Hematopoietic multipotent progenitor cell treated with erythropoietin and hydrocortisone succinate and interleukin-3 and kit ligand, for 6 days (in vitro differentiated cells): ENCODE results near the gene SFT2D1.

Experiments used
- DNase-seq: peaks from one replicate; pipeline ENCODE4 v3.0.0-alpha.2; 2015

SFT2D1 gene

GRCh38 chr6:166275714-166276166 lies 66.6 kb downstream of the SFT2D1 start:
- DNase-seq = peak; percentile 71

- no peak for DNase-seq
These were observed 67.5 kb downstream of the SFT2D1 start for GRCh38 chr6:166274739-166275370.

- DNase-seq = no peak
These were observed 68.2 kb downstream of the SFT2D1 start for GRCh38 chr6:166274163-166274562.

- DNase-seq = no peak
These were observed 71.0 kb downstream of the SFT2D1 start for GRCh38 chr6:166271376-166271765.

GRCh38 chr6:166270706-166271375 lies 71.5 kb downstream of the SFT2D1 start:
- no peak for DNase-seq
